8988T (cell line): Measurements from ENCODE around the gene CENATAC.
"Not testable (repeated sequence)": the region's sequence is repeated elsewhere in the genome, so short reads cannot be mapped to it uniquely, and the experiment has no call there.

Experiments used
- DNase-seq: peaks from one replicate; pipeline ENCODE4 v3.0.0; 2011

CENATAC gene

GRCh38 chr11:118996926-118997626 is 862 bp upstream of the CENATAC start:
- no peak for DNase-seq

- DNase-seq = no peak
Measured at GRCh38 chr11:118998388-118998717, 415 bp downstream of the CENATAC start.

GRCh38 chr11:118998822-118999221 is 884 bp downstream of the CENATAC start:
- DNase-seq = no peak

GRCh38 chr11:119000906-119001305 is 3.0 kb downstream of the CENATAC start:
- no peak for DNase-seq

- DNase-seq = no peak
Measured at GRCh38 chr11:119006656-119007055, 8.7 kb downstream of the CENATAC start.

- no peak for DNase-seq
Measured at GRCh38 chr11:119011476-119012053, 13.6 kb downstream of the CENATAC start.

- peak; percentile 10 for DNase-seq
Measured at GRCh38 chr11:119012629-119013170, 14.8 kb downstream of the CENATAC start.

GRCh38 chr11:119014209-119014924 is 16.4 kb downstream of the CENATAC start:
- DNase-seq = no peak

- no peak for DNase-seq
Measured at GRCh38 chr11:119015054-119015611, 17.2 kb downstream of the CENATAC start.

- DNase-seq = no peak
Measured at GRCh38 chr11:119016216-119017009, 18.5 kb downstream of the CENATAC start.

- not testable (repeated sequence) for DNase-seq
Measured at GRCh38 chr11:119017377-119017776, 19.4 kb downstream of the CENATAC start.

- peak; percentile 88 for DNase-seq
Measured at GRCh38 chr11:119018074-119018938, 20.4 kb downstream of the CENATAC start, which contains the start of the genes RPS25 and TRAPPC4. Gene RPS25 (minus strand): TSS chr11:119018343. CDS start chr11:119018284, 59 bp downstream. Gene TRAPPC4 (plus strand): TSS chr11:119018766. CDS start chr11:119018796, 30 bp downstream.

- DNase-seq = no peak
Measured at GRCh38 chr11:119019996-119020395, 22.1 kb downstream of the CENATAC start.

GRCh38 chr11:119021631-119022030 is 23.7 kb downstream of the CENATAC start:
- DNase-seq = no peak

GRCh38 chr11:119023741-119024140 is 25.8 kb downstream of the CENATAC start:
- peak; percentile 14 for DNase-seq

- DNase-seq = peak; percentile 13
Measured at GRCh38 chr11:119024430-119025098, 26.6 kb downstream of the CENATAC start.

GRCh38 chr11:119025099-119025473 is 27.1 kb downstream of the CENATAC start:
- peak; percentile 15 for DNase-seq

GRCh38 chr11:119025541-119025940 is 27.6 kb downstream of the CENATAC start:
- peak; percentile 15 for DNase-seq

- DNase-seq = peak; percentile 13
Measured at GRCh38 chr11:119025978-119026766, 28.2 kb downstream of the CENATAC start.

GRCh38 chr11:119026970-119027369 is 29.0 kb downstream of the CENATAC start:
- peak; percentile 11 for DNase-seq
